NCI-H82 (cell line): Measurements from ENCODE around the gene AGAP1.

Source experiments
- DNase-seq: peaks from one replicate; lab custom pipeline; 2025; lab: John Stamatoyannopoulos, UW

AGAP1 gene

GRCh38 chr2:235710933-235711332 is 217.1 kb downstream of the AGAP1 start:
- DNase-seq: no peak

- no peak for DNase-seq
Measured at GRCh38 chr2:235711527-235711926, 217.7 kb downstream of the AGAP1 start.

- no peak for DNase-seq
Measured at GRCh38 chr2:235712176-235712575, 218.3 kb downstream of the AGAP1 start.

- DNase-seq: no peak
Measured at GRCh38 chr2:235713189-235713588, 219.3 kb downstream of the AGAP1 start.

- DNase-seq: no peak
Measured at GRCh38 chr2:235715601-235716000, 221.8 kb downstream of the AGAP1 start.

GRCh38 chr2:235716875-235717496 is 223.1 kb downstream of the AGAP1 start:
- DNase-seq: peak; percentile 66

GRCh38 chr2:235719146-235719942 is 225.5 kb downstream of the AGAP1 start:
- DNase-seq: no peak

GRCh38 chr2:235721625-235722024 is 227.8 kb downstream of the AGAP1 start:
- no peak for DNase-seq

GRCh38 chr2:235722869-235723268 is 229.0 kb downstream of the AGAP1 start:
- DNase-seq: no peak

GRCh38 chr2:235723371-235723770 is 229.5 kb downstream of the AGAP1 start:
- no peak for DNase-seq

GRCh38 chr2:235723811-235724465 is 230.1 kb downstream of the AGAP1 start:
- no peak for DNase-seq

GRCh38 chr2:235725016-235725489 is 231.2 kb downstream of the AGAP1 start:
- no peak for DNase-seq

- DNase-seq: no peak
Measured at GRCh38 chr2:235725841-235726240, 232.0 kb downstream of the AGAP1 start.

GRCh38 chr2:235726554-235726953 is 232.7 kb downstream of the AGAP1 start:
- no peak for DNase-seq

GRCh38 chr2:235727174-235727573 is 233.3 kb downstream of the AGAP1 start:
- DNase-seq: no peak

GRCh38 chr2:235727891-235728799 is 234.3 kb downstream of the AGAP1 start:
- no peak for DNase-seq

GRCh38 chr2:235728800-235729556 is 235.1 kb downstream of the AGAP1 start:
- DNase-seq: no peak

GRCh38 chr2:235729557-235729947 is 235.7 kb downstream of the AGAP1 start:
- no peak for DNase-seq

GRCh38 chr2:235730115-235730514 is 236.3 kb downstream of the AGAP1 start:
- no peak for DNase-seq

- DNase-seq: no peak
Measured at GRCh38 chr2:235733761-235734160, 239.9 kb downstream of the AGAP1 start.

GRCh38 chr2:235734168-235734567 is 240.3 kb downstream of the AGAP1 start:
- no peak for DNase-seq
